GM12874 (cell line): ENCODE results near the gene BBX.

Experiments
- TF ChIP-seq, protein P1 (sequence below): IDR thresholded peaks from 2 replicates; pipeline ENCODE4 v1.5.1; 2011; ENCODE audit warnings: low read depth, mild to moderate bottlenecking, control low read depth, low read length, moderate library complexity; ENCODE audit not compliant: insufficient read depth

Gene BBX

DNA sequence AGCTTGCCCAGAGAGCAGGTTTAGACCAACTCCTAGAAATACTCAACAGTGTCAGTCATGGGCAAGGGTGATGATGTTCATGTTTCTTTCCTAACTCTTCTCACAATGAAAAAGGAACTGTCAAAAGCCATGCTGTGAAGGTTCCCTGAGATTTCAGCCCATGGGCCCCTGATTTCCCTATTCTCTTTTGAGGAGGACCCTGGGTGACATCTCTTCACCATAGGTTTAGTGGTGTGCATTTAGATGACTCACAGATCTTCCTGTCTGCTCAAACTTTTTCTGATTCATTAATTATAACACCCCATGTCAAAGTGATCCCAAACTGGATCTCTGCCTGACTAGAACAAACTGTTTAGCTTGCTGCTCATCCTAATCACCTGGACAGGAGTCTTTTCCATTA is 108.0 kb downstream of the BBX start:
- TF ChIP-seq, protein P1, sequence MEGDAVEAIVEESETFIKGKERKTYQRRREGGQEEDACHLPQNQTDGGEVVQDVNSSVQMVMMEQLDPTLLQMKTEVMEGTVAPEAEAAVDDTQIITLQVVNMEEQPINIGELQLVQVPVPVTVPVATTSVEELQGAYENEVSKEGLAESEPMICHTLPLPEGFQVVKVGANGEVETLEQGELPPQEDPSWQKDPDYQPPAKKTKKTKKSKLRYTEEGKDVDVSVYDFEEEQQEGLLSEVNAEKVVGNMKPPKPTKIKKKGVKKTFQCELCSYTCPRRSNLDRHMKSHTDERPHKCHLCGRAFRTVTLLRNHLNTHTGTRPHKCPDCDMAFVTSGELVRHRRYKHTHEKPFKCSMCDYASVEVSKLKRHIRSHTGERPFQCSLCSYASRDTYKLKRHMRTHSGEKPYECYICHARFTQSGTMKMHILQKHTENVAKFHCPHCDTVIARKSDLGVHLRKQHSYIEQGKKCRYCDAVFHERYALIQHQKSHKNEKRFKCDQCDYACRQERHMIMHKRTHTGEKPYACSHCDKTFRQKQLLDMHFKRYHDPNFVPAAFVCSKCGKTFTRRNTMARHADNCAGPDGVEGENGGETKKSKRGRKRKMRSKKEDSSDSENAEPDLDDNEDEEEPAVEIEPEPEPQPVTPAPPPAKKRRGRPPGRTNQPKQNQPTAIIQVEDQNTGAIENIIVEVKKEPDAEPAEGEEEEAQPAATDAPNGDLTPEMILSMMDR: no peak

DNA sequence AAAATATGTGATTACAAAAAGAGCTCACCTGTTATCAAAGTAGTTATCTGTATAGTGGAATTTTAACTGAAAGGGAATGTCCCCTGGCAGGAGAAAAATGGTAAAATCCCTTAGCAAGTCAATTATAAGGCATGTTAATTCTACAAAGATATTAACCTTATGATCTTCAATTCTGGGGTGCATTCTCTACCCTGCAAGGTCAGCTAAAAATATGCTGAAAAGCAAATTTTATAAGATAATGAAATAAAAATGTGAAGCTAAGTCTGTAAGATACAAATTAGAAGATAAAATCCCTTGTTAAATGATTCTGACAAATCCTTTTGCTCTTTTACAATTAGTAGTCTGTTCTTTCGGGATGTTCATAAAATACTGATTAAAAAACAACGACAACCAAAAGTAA is 109.8 kb downstream of the BBX start:
- TF ChIP-seq, protein P1: no peak

DNA sequence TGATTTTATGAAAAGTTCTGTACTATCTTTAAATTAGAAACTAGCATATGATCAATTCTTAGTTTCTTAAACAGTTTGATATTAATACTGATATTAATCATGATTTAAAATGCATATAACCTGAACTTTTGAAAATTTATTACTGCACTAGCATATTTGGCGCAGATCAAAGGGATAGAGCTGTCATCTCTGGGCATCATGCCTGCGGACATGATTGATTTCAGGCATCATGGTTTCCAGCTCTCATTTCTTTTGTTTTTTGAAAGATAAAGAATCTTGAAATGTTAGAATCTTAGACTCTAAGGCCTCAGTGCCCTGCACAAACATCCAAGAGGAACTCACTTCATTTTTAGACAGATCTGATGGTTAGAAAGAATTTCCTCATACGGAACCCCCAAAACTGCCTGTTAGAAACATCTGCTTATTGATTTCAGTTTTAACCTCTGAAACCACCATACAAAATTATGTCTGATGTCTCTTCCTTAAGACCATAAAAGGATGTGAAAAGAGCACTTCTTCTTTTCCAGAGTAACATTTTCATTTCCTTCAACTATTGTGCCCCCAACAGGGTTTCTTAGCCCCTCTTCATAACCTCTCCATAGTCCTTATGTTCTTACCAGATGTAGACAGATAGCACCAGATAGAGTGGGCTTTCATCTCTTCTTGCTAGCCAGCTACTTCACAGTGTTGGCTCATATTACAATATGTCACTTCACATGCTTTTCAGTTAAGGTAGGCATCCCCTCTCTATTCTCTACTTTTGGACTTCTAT is 110.8 kb downstream of the BBX start:
- TF ChIP-seq, protein P1: no peak

DNA sequence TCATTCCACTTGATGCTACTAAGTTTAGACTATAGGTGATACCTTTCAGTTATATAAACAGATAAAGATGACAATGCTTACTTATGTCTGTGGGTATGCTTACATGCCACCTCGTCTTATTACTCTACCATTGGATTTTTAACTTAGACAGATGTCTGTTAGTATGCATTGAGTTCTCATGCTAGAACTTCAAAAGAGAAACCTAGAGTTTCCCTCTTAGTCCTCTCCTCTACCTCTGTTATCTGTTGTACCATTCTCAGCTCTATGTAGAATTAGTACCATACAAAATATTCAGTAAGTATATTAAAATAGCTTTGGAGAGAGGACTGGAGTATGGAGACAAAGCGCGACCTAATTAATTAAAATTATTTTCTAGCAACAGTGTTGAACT is 111.3 kb downstream of the BBX start:
- TF ChIP-seq, protein P1: no peak

DNA sequence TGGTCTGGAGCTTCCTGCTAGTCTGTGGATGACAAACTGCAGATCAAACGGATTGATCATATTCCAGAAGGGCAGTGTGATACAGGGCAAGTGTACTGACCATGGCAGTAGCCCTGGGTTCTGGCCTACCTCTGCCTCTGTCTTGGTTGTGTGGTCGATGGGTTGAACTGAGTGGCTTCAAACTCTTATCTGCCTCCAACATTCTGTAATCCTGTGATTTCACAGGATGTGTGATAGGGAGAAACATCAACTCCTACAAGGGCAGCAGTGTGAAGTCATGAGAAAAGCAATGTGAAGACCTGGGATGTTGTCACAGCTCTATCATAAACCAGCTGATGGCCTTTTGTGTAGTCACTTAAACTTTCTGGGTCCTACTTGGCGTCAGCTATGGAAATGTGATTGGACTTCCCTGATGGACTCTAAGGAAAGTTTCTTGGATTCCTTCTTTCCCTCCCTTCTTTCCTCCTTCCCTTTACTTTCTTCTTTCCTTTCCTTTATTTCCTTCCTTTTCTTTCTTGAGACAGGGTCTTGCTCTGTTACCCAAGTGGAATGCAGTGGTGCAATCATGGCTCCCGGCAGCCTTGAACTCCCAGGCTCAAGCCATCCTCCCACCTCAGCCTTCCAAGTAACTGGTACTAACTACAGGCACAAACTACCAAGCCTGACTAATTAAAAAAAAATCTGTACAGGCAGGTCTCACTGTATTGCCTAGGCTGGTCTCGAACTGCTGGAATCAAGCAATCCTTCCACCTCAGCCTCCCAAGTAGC is 114.8 kb downstream of the BBX start:
- TF ChIP-seq, protein P1: no peak

DNA sequence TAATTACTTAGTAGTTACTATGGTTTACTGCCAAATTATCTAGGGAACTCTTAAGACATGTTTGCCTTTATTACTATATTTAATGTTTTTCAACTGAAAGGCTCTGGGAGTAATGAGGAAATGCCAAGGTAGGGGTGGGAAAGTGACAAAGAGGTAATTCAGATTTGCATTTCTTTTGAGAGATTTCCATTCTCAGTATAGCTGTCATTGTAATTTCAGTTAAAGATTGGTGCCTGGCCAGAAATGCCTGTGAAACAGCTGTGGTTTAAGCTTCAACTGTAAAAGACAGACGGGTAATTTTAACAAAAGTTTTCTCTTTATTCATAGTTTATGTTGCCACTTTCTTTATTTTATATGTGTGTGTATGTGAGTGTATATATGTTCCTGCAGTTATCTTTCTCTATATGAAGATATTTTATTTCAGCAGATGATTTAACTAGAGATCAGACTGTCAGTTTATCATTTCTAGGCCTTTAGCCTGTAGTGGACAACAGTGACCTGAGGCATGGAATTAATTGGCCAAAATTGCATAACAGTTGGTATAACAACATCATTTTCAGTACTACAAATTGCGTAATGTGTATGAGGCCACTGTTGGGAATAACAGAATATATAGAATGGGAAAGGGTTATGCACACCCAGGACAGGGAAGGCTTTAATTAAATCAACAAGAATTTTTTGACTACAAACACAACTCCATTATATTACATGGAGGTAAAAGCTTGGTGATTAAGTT is 119.0 kb downstream of the BBX start:
- TF ChIP-seq, protein P1: no peak
